Melanocyte of skin (primary cell): ENCODE results near the gene PKN3. TPM values are rescaled to one million over a fixed set of nuclear protein-coding genes. Genes with fewer than 3 reads are reported as not detected.

ENCODE experiments used
- small RNA-seq, 2 donors: library from RNA; depleted of rRNA; stranded (forward); fragments of <200 nt; gene quantifications; one replicate each; pipeline ENCODE3, GENCODE V24; 2012
- total RNA-seq, 2 donors: library from RNA; depleted of rRNA; stranded (reverse); fragments of >200 nt; gene quantifications; 2 replicates each; pipeline ENCODE4 v1.2.3, GENCODE V29; 2012

PKN3 gene
- total RNA-seq: 10 to 100 TPM in 1 of 2 donors, 1 to 10 TPM in 1; 5.2 to 11.7 TPM

GRCh38 chr9:128702445-128702948 is at the start of gene PKN3:
Gene PKN3 (plus strand): TSS chr9:128702503. CDS start chr9:128702916, 413 bp downstream.

GRCh38 chr9:128656416-128657343 is 45.6 kb upstream of the PKN3 start, which contains the start of gene DYNC2I2:
Gene DYNC2I2 (minus strand): TSS chr9:128656847. CDS start chr9:128656726, 121 bp downstream.

GRCh38 chr9:128688501-128689292 is 13.6 kb upstream of the PKN3 start, which contains the start of gene SET:
Gene SET (plus strand): TSS chr9:128689222. CDS start chr9:128689583, 361 bp downstream.

GRCh38 chr9:128723866-128724743 is 21.8 kb downstream of the PKN3 start, which contains the start of gene ZDHHC12:
Gene ZDHHC12 (minus strand): TSS chr9:128724127. CDS start chr9:128724093, 34 bp downstream.

Small RNA genes within 50 kb of the gene (small RNA-seq; reads per million reads assigned to genes)
- 0 reads per million in 2 donors for gene RF00017
- gene RN7SL560P: 0 reads per million in 2 donors

Other genes with a start within 250 kb of the PKN3 start
- 10 to 100 TPM; 18.2 to 36.6 TPM for gene ODF2, start 246.5 kb upstream of the PKN3 start, total RNA-seq
- 10 to 100 TPM; 38.5 to 47.3 TPM for gene GLE1, start 197.8 kb upstream of the PKN3 start, total RNA-seq
- gene SPTAN1, start 149.9 kb upstream of the PKN3 start, total RNA-seq: 100 to 1,000 TPM; 254 to 325 TPM
- gene DYNC2I2, start 45.7 kb upstream of the PKN3 start, total RNA-seq: 100 to 1,000 TPM in 1 of 2 donors, 10 to 100 TPM in 1; 55.1 to 102 TPM
- 100 to 1,000 TPM; 220 to 385 TPM for gene SET, start 13.3 kb upstream of the PKN3 start, total RNA-seq
- gene ZDHHC12, start 21.6 kb downstream of the PKN3 start, total RNA-seq: 10 to 100 TPM; 36.5 to 69.6 TPM
- 10 to 100 TPM; 14.0 to 19.3 TPM for gene ZER1, start 69.4 kb downstream of the PKN3 start, total RNA-seq
- 10 to 100 TPM; 11.0 TPM for gene TBC1D13, start 84.8 kb downstream of the PKN3 start, total RNA-seq
- gene ENDOG, start 116.0 kb downstream of the PKN3 start, total RNA-seq: 10 to 100 TPM; 21.7 to 25.6 TPM
- 10 to 100 TPM; 15.8 to 23.0 TPM for gene SPOUT1, start 127.3 kb downstream of the PKN3 start, total RNA-seq
- gene KYAT1, start 179.4 kb downstream of the PKN3 start, total RNA-seq: 10 to 100 TPM in 1 of 2 donors, 1 to 10 TPM in 1; 7.2 to 12.3 TPM
- 10 to 100 TPM; 49.9 to 51.0 TPM for gene LRRC8A, start 179.6 kb downstream of the PKN3 start, total RNA-seq
- 1 to 10 TPM; 1.3 to 4.5 TPM for gene PHYHD1, start 218.5 kb downstream of the PKN3 start, total RNA-seq
- gene DOLK, start 245.1 kb downstream of the PKN3 start, total RNA-seq: 10 to 100 TPM; 34.1 to 37.3 TPM
- gene NUP188, start 245.2 kb downstream of the PKN3 start, total RNA-seq: 10 to 100 TPM; 58.8 to 65.6 TPM